Measurements from ENCODE around the gene CIAO3.
"Not testable (repeated sequence)": the region's sequence is repeated elsewhere in the genome, so short reads cannot be mapped to it uniquely, and the experiment has no call there.

Gene CIAO3

GRCh38 chr16:740764-741505 lies at the start of gene CIAO3:
TSS of gene CIAO3 (minus strand) at chr16:740997. CDS start at chr16:740985, 12 bp downstream.
- peak; percentile 86 for DNase-seq

- no peak for DNase-seq
These were observed 49.3 kb upstream of the CIAO3 start for GRCh38 chr16:790086-790485.

- DNase-seq: no peak
These were observed 48.5 kb upstream of the CIAO3 start for GRCh38 chr16:789191-789850.

GRCh38 chr16:788399-789126 lies 47.8 kb upstream of the CIAO3 start, which contains the start of gene CHTF18:
TSS of gene CHTF18 (plus strand) at chr16:788620. CDS start at chr16:788685, 65 bp downstream.
- DNase-seq: peak; percentile 89

- DNase-seq: no peak
These were observed 47.2 kb upstream of the CIAO3 start, which contains the start of gene RPUSD1 for GRCh38 chr16:787978-788398. TSS of gene RPUSD1 (minus strand) at chr16:788381. CDS start at chr16:787737, 644 bp downstream.

- DNase-seq: no peak
These were observed 46.6 kb upstream of the CIAO3 start for GRCh38 chr16:787321-787966.

- peak; percentile 56 for DNase-seq
These were observed 45.1 kb upstream of the CIAO3 start for GRCh38 chr16:785563-786535.

GRCh38 chr16:784431-784830 lies 43.6 kb upstream of the CIAO3 start:
- DNase-seq: no peak

GRCh38 chr16:783404-784161 lies 42.8 kb upstream of the CIAO3 start:
- peak; percentile 51 for DNase-seq

GRCh38 chr16:782766-783403 lies 42.1 kb upstream of the CIAO3 start:
- DNase-seq: no peak

GRCh38 chr16:782258-782657 lies 41.5 kb upstream of the CIAO3 start:
- no peak for DNase-seq

GRCh38 chr16:781346-782010 lies 40.7 kb upstream of the CIAO3 start:
- no peak for DNase-seq

GRCh38 chr16:780296-780695 lies 39.5 kb upstream of the CIAO3 start:
- DNase-seq: no peak

GRCh38 chr16:779561-779960 lies 38.8 kb upstream of the CIAO3 start:
- DNase-seq: no peak

- DNase-seq: no peak
These were observed 38.2 kb upstream of the CIAO3 start for GRCh38 chr16:778909-779527.

GRCh38 chr16:778447-778846 lies 37.6 kb upstream of the CIAO3 start:
- DNase-seq: no peak

GRCh38 chr16:777826-778225 lies 37.0 kb upstream of the CIAO3 start:
- DNase-seq: no peak

GRCh38 chr16:776824-777223 lies 36.0 kb upstream of the CIAO3 start:
- no peak for DNase-seq

- not testable (repeated sequence) for DNase-seq
These were observed 35.5 kb upstream of the CIAO3 start for GRCh38 chr16:776298-776697.
